H7 (cell line): ENCODE measurements around the gene FAM13A. TPM values are rescaled to one million over a fixed set of nuclear protein-coding genes. Genes with fewer than 3 reads are reported as not detected.

Experiments used
- DNase-seq: peaks from one replicate; pipeline ENCODE4 v3.0.0; 2012
- H3K27me3 ChIP-seq: 2 replicates; pipeline ENCODE4 v1.6.0; 2011; ENCODE audit warnings: mild to moderate bottlenecking, low read length; ENCODE audit not compliant: control insufficient read depth, insufficient read depth
- H3K36me3 ChIP-seq: replicated peaks from 2 replicates; pipeline ENCODE4 v1.5.1; 2011; ENCODE audit warnings: low read length; ENCODE audit not compliant: control insufficient read depth, insufficient read depth
- H3K4me3 ChIP-seq: 2 replicates; pipeline ENCODE4 v1.5.1; 2011; ENCODE audit warnings: low read depth, mild to moderate bottlenecking, control low read depth, low read length, moderate library complexity; ENCODE audit not compliant: insufficient read depth
- total RNA-seq: library from RNA; depleted of rRNA; stranded (reverse); fragments of >200 nt; shearing (Covaris generic); gene quantifications from 2 replicates; pipeline ENCODE4 v1.2.3, GENCODE V29; 2014

Gene FAM13A
- total RNA-seq, 1 experiment from 2014 or later, result 7.1 TPM

DNA sequence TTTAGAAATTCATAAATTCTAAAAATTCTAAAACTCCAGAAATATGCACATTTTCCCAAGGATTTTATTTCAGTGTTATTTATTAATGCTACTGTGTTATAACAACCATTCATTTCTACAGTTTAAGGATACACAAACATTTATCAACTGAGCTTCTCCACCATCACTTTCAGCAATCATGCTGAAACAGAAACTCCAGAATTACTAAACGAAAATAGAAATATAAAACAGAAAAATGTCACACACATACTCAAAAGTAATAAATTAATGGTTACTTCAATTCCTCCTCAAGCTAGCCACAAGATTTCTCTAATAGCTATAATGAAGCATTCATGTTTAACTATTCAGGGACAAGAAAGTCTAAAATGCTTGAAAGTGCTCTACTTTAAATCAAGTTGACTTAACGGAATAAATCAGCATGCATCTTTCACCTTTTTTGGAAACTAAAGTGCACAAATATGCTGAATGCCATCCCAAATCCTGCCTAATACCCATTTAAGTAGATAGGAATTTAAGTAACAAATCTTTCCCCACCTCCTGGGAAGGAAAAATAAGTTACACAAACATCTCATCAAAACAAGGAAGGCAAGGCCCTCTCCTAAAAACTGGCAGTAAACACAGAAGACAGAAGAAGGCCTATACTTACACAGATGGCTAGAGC lies 563 bp downstream of the FAM13A start:
- DNase-seq, result no peak
- H3K36me3 ChIP-seq, result no peaks in the 10 kb centered on the region
- H3K27me3 ChIP-seq, result no peaks in the 10 kb centered on the region
- peak overlapping the region; percentile 47 for H3K4me3 ChIP-seq

DNA sequence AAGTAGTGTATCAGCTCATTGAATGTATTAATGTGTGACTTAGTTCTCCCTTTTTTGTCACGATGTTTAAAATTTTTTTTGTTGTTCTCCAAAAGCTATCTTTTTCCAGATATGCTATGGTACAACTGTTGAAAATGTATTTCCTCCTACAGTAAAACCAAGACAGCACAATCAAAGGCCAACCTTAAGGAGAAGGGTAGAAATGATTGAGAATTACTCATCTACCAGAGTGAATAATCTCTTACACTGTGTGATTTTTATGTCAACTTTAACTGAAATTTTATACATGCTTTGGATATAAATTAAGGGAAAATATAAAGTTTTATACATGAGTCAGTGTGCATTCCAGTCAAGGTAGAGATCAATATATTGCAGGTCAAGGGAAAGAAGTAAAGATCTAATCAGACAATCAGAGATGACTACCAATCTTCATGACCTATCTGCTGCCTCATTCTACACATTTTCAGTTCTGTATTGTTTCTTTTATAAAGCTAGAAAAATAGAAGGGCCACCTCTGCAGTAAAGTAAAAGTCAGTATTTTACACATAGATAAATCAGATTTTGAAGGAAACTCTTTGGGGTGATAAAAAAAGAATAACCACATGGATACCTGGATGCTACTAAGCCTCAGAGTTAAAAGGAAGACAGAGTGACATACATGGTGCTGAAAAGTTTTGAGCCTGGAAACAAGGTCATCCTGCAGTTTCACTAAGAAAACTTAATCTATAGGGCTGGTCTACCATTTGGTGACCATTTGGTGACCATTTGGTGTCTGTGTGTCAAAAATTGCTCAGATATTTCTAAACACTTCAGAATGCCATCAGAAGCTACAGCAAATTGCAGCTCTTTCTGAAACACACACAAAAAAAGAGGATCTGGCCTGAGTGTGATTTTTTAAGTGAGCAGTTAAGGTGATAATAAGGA lies 1.6 kb downstream of the FAM13A start:
- no peaks in the 10 kb centered on the region for H3K27me3 ChIP-seq
- DNase-seq, result no peak

DNA sequence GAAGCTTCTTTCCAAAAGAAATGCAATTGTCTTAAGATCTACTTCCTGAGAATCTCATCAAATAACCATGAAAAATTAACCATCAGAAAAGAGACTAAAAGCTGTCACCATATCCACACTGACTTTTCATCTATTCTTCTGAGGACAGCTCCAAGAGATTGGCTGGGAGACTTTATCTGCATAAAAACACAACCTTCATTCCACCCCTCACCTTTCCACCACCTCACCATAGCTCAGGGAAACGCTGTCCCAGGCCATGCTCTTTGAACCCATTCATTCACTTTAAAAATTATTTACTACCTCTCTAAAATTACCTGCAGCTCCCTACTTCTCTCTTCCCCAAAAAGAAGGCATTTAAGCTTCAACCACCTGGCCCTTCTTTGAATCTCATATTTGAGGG lies 2.4 kb downstream of the FAM13A start:
- Histone ChIP-seq H3K4me3 (no peak overlapping the region), H3K36me3 (no peaks in the 10 kb centered on the region), H3K27me3 (no peaks in the 10 kb centered on the region)
- no peak for DNase-seq

More for the DNA sequence above, 1.6 kb downstream of the FAM13A start:
- Histone ChIP-seq H3K36me3 (no peaks in the 10 kb centered on the region), H3K4me3 (peak overlapping the region; percentile 47; the same call in 1 of the 2 replicates)

DNA sequence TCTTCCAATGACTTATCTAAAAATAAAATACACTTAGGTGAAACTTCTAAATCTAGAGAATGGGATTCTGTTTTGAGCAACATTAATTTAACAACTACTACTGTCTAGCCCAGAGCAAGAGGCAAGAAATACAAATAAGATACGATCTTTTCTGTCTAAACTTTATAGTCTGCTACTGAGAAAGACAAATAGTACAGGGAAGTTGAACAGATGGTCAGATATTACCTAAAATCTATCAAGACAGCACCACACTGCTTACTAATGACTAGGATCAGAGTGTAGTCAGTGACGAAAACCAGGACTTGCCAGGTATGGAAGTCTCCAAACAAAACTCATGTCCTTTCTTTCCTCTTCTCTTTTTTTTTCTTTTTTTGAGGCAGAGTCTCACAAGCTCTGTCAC lies 7.1 kb downstream of the FAM13A start:
- Histone ChIP-seq H3K4me3 (no peak overlapping the region), H3K36me3 (no peaks in the 10 kb centered on the region), H3K27me3 (no peaks in the 10 kb centered on the region)
- no peak for DNase-seq

DNA sequence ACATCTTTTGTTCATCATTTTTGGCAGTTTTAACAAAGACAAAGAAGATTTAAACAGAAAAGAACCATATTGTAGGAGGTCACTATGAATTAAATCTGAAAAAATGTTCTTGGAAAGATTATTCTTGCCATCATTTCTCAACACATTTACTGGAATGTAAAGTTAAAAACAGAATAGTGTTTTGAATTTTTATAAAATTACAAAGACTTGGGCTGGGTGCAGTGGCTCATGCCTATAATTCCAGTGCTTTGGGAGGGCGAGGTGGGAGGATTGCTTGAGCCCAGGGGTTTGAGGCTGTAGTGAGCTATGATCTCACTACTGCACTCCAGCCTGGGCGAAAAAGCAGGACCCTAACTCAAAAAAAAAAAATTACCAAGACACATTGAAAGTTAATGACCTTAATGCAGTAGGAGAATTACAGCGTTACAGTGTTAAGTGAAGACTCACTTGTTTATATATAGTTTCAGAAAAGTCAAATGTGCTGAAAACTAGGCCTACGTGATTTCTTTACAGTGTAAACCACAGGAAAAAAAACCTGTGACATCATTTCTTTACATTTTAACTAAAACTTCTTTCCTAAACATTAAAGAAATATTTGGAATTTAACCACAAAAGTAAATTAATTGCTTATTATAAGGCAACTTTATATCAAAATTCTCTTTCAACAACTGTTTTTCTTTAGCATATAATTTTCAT lies 7.9 kb downstream of the FAM13A start:
- DNase-seq, result no peak
- Histone ChIP-seq H3K36me3 (no peaks in the 10 kb centered on the region), H3K4me3 (no peak overlapping the region), H3K27me3 (no peaks in the 10 kb centered on the region)

DNA sequence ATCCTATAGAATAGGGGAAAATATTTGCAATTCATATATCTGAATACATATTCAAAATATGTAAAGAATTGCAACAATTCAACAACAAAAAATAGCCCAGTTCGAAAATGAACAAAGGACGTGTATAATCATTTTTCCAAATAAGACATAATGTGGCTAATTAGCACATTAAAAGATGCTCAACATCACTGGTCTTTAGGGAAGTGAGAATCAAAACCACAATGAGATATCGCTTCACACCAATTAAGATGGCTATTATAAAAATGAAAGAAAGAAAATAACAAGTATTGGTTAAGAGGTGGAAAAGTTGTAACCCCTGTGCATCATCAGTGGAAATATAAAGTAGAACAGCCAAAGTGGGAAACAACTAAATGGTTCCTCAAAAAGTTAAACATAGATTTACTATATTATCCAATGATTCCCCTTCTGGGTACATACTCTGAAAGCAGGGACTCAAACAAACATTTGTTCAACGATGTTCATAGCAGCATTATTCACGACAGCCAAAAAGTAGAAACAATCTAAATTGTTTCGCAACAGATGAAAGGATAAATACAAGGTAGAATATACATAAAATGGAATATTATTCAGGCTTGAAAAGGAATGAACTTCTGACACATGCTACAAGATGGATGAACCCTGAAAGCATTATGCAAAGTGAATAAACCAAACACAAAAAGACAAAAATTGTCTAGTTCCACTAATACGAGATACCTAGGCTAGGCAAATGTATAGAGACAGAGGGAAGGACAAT lies 12.7 kb downstream of the FAM13A start:
- H3K27me3 ChIP-seq, result no peaks in the 10 kb centered on the region
- DNase-seq, result no peak
- no peak overlapping the region for H3K4me3 ChIP-seq
- H3K36me3 ChIP-seq, result no peaks in the 10 kb centered on the region

DNA sequence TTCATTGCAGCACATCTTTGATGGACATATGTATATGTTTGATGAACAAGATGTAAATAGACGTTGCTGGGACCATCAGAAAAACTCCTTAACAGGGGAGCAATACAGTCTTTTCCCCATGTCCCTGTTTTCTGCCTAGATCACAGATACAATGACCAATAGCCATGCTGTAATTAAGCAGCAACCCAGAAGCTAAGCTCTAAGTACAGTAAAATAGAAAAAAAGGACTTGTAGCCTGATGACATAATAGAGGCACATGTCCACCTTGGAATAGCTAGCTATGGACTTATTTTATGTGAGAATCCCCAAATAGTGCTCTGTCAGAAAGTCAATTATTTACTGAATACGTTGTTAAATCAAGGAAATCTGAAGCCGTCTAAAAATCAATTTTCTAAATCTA lies 14.9 kb downstream of the FAM13A start:
- Histone ChIP-seq H3K36me3 (no peaks in the 10 kb centered on the region), H3K4me3 (no peak overlapping the region), H3K27me3 (no peaks in the 10 kb centered on the region)
- DNase-seq, result no peak

DNA sequence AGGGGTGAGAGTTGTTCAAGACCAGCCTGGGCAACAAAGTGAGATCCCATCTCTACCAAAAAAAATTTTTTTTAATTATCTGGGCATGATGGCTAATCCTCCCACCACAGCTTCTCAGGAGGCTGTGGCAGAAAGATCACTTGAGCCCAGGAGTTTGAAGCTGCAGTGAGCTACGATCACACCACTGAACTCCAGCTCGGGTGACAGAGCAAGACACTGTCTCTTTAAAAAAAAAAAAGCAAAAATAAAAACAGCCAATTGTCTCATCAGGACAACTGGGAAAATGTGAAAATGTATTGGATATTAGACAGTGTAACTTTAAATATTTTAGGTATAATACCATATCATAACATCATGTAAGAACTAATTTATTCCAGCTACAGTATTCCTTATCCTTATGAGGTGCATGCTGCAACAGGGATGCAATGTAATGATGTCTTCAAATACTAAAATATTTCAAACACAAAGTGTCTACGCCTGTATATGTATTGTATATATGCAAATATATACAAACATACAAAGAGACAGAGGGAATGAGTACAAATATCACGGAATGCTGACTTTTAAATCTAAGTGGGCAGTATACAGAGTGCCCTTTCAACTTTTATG lies 17.2 kb downstream of the FAM13A start:
- Histone ChIP-seq H3K36me3 (no peaks in the 10 kb centered on the region), H3K27me3 (no peaks in the 10 kb centered on the region), H3K4me3 (no peak overlapping the region)
- DNase-seq, result no peak

DNA sequence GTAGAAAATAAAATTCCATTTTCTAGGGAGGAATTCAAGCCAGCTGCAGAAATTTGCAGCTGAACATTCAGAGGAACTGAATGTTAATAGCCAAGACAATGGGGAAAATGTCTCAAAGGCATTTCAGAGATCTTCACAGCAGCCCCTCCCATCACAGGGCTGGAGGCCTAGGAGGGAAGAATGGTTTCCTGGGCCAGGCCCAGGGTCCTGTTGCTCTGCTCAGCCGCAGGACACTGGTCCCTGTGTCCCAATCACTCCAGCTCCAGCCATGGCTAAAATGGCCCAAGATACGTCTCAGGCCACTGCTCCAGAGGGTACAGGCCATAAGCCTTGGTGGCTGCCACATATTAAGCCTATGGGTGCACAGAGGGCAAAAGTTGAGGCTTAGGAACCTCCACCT lies 20.4 kb downstream of the FAM13A start:
- Histone ChIP-seq H3K27me3 (no peaks in the 10 kb centered on the region), H3K4me3 (no peak overlapping the region), H3K36me3 (no peaks in the 10 kb centered on the region)
- no peak for DNase-seq

DNA sequence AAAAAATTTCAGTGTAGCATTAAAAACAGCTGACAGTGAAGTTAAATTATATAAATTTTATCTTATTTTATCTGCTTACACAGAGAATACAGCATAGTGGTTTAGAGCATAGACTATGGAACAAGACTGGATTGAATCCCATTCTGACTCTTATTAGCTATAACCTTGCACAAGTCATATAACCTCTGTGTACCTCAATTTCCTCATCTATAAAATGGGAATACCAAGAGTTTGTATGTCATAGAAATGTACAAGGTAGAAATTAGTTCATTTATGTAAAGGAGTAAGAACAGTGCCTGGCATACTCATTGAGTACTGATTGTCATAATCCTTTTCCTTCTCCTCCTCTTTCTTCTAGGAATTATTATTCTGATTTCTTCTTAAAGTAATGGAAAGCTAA lies 25.7 kb downstream of the FAM13A start:
- Histone ChIP-seq H3K27me3 (no peaks in the 10 kb centered on the region), H3K4me3 (no peak overlapping the region), H3K36me3 (no peaks in the 10 kb centered on the region)
- DNase-seq, result no peak

DNA sequence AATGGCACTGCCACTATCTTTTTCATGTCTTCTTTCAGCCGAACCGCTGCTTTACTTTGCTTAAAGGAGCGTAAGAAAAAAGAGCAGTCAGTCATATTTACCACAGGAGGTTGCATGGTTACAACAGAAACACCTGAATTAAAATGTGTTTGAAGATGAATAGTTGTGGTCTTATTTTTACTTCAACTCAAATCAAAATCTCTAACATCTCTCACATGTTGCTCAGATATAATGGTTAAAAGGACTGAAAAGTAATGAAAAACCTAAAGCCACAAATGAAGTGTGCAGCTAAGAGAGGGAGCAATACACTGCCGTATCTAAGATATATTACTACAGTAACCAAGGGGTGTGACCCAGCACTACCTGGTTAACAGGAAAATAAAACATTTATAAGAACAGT lies 27.4 kb downstream of the FAM13A start:
- Histone ChIP-seq H3K4me3 (no peak overlapping the region), H3K27me3 (no peaks in the 10 kb centered on the region), H3K36me3 (no peaks in the 10 kb centered on the region)
- DNase-seq, result no peak

DNA sequence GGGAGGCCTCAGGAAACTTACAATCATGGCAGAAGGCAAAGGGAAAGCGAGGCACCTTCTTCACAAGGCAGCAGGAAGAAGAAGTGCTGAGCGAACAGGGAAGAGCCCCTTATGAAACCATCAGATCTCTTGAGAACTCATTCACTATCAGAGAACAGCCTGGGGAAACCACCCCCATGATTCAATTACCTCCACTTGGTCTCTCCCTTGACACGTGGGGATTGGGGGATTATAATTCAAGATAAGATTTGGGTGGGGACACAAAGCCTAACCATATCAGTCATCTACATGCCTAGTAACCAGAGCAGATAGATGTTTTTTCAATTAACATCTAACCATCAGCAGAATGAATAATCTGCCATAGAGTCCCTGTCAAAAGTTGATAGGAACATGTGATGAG lies 30.4 kb downstream of the FAM13A start:
- DNase-seq, result no peak
- Histone ChIP-seq H3K36me3 (no peaks in the 10 kb centered on the region), H3K4me3 (no peak overlapping the region), H3K27me3 (no peaks in the 10 kb centered on the region)

DNA sequence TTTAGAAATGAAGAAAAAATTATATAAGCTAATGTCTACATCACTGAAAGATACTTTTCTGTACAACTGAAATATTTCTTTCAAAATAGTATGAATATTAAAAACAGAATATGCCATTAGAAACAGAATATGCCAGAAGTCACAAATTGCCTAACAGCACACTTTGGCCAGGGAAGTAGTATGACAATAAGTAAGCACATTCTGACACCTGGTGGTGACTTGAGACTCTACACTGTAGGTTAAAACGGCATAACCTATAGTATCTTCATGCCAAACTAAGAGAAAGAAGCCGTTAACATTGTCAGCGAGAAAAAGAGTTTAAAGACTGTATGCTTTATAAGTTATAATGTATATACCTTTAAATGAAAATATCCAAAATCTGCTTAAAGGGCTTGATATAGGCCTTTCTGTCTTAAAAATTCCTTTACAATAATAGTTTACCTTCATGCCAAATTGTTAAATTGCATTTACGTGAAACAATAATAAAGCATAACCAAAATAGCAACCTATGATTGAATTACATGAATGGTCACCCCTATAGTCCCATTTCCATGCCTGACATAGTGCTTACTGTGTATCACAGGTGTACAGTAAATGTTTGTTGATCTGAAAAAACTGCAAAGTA lies 32.8 kb downstream of the FAM13A start:
- Histone ChIP-seq H3K27me3 (no peaks in the 10 kb centered on the region), H3K4me3 (no peak overlapping the region), H3K36me3 (no peaks in the 10 kb centered on the region)
- DNase-seq, result peak; percentile 52
